RWPE1 (cell line): ENCODE data around the gene COPG2.

Source experiments
- CTCF ChIA-PET: fragments of 350-600 bp; sonication (Branson Sonifier 250); formaldehyde crosslinking; extraction: SDS; loops from one replicate; lab custom pipeline; 2021; lab: Yijun Ruan, JAX
- POLR2A ChIA-PET: fragments of 400-600 bp; formaldehyde crosslinking; extraction: SDS; loops from one replicate; lab custom pipeline; 2020; ENCODE audit warnings: antibody characterized with exemption; ENCODE audit not compliant: low non-redundant PET; lab: Yijun Ruan, JAX
- DNase-seq: peaks from one replicate; pipeline ENCODE4 v3.0.0; 2012; ENCODE audit warnings: low spot score
- H3K27ac ChIP-seq: fragments of 450-650 bp; 2 replicates; pipeline ENCODE4 v1.5.1; 2017
- CTCF ChIP-seq: fragments of 450-650 bp; conservative IDR thresholded peaks from 2 replicates; pipeline ENCODE4 v1.5.1; 2017; ENCODE audit warnings: low read depth, mild to moderate bottlenecking

COPG2 gene

GRCh38 chr7:130506358-130506757, 162.2 kb downstream of the COPG2 start:
- no peak for TF ChIP-seq CTCF
- H3K27ac ChIP-seq, result no peak overlapping the region
- CTCF ChIA-PET, result interaction anchor here (0.6 kb wide), 1 partner anchor 49 kb away, joined by 3 read pairs; no protein-coding TSS in a partner anchor
- DNase-seq, result no peak
- POLR2A ChIA-PET, result no interaction called here

GRCh38 chr7:130505753-130506152, 162.8 kb downstream of the COPG2 start:
- CTCF ChIA-PET, result interaction anchor here (0.6 kb wide), 2 partner anchors 113 to 452 kb away, joined by 3 to 4 read pairs; no protein-coding TSS in a partner anchor
- no peak overlapping the region for H3K27ac ChIP-seq
- POLR2A ChIA-PET, result no interaction called here
- no peak for TF ChIP-seq CTCF
- no peak for DNase-seq

- ChIA-PET CTCF (no interaction called here), POLR2A (no interaction called here)
- TF ChIP-seq CTCF, result no peak
- no peak overlapping the region for H3K27ac ChIP-seq
- DNase-seq, result no peak
Observed at GRCh38 chr7:130500910-130501309, 167.6 kb downstream of the COPG2 start.

- TF ChIP-seq CTCF, result no peak
- no peak overlapping the region for H3K27ac ChIP-seq
- CTCF ChIA-PET, result no interaction called here
- POLR2A ChIA-PET, result no interaction called here
- no peak for DNase-seq
Observed at GRCh38 chr7:130500463-130500862, 168.1 kb downstream of the COPG2 start.

GRCh38 chr7:130494431-130494858, 174.1 kb downstream of the COPG2 start:
- DNase-seq, result no peak
- POLR2A ChIA-PET, result no interaction called here
- CTCF ChIA-PET, result no interaction called here
- TF ChIP-seq CTCF, result no peak
- no peak overlapping the region for H3K27ac ChIP-seq

- TF ChIP-seq CTCF, result no peak
- POLR2A ChIA-PET, result no interaction called here
- CTCF ChIA-PET, result no interaction called here
- no peak for DNase-seq
- no peak overlapping the region for H3K27ac ChIP-seq
Observed at GRCh38 chr7:130493275-130493873, 175.2 kb downstream of the COPG2 start.
